GM18951 (cell line): Measurements from ENCODE around the gene DISP3.

Experiments used
- POLR2A ChIP-seq: IDR thresholded peaks from 4 replicates; pipeline ENCODE4 v1.6.1; 2011; ENCODE audit warnings: mild to moderate bottlenecking; ENCODE audit not compliant: insufficient read length, insufficient read depth; ENCODE audit errors: extremely low read depth
- in situ Hi-C: fragments of 300-500 bp; cut with MboI; formaldehyde crosslinking; loops from one replicate; pipeline ENCODE4 v1.12.0; 2022; ENCODE audit warnings: low sequenced_read_pairs, mixed read lengths, inconsistent platforms; ENCODE audit not compliant: unreplicated experiment

The DISP3 gene

GRCh38 chr1:11444907-11445306, 34.0 kb upstream of the DISP3 start:
- no peak for TF ChIP-seq POLR2A
- in situ Hi-C loops = no loop called here

DNA sequence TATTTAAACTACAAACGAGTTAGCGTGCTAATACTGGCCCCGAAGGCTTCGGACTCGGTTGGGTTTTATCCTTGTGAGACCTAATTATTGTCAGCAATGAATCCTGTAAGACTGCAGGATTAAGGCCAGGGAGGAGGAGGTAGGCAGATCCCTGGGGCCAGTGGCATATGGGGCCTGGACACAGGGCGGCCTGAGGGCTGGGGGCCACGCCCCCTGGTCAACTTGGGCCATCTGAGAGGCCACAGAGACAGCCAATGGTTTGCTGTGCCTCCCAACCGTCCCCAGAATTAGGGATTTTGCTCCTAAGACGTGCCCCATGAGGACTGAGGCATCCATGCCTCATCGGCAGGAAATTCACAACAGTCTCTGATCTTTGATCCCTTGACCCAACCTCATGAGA, 31.1 kb upstream of the DISP3 start:
- in situ Hi-C loops = no loop called here
- TF ChIP-seq POLR2A = no peak

- TF ChIP-seq POLR2A = no peak
- in situ Hi-C loops = no loop called here
These were observed 30.4 kb upstream of the DISP3 start for GRCh38 chr1:11448373-11449099.

GRCh38 chr1:11449100-11449403, 29.9 kb upstream of the DISP3 start:
- in situ Hi-C loops = no loop called here
- TF ChIP-seq POLR2A = no peak

DNA sequence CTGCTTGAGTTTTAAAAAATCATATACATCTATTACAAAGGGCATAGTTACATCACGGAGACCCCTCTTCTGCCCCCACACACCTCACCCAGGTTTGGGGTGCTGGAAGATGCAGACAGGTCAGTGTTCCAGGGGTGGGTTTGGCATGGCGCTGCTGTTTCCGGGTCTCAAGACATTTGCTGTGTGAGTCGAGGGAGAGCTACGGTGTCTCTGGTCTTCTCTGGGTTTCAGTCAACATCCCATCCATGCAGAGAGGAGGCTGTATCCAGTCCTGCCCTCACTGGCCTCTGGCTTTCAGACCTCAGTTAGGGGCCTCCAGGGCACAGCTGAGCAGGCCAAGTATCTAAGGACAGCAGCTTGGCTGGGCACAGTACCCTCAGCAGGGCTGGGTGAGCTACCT, 28.6 kb upstream of the DISP3 start:
- in situ Hi-C loops = no loop called here
- TF ChIP-seq POLR2A = no peak

DNA sequence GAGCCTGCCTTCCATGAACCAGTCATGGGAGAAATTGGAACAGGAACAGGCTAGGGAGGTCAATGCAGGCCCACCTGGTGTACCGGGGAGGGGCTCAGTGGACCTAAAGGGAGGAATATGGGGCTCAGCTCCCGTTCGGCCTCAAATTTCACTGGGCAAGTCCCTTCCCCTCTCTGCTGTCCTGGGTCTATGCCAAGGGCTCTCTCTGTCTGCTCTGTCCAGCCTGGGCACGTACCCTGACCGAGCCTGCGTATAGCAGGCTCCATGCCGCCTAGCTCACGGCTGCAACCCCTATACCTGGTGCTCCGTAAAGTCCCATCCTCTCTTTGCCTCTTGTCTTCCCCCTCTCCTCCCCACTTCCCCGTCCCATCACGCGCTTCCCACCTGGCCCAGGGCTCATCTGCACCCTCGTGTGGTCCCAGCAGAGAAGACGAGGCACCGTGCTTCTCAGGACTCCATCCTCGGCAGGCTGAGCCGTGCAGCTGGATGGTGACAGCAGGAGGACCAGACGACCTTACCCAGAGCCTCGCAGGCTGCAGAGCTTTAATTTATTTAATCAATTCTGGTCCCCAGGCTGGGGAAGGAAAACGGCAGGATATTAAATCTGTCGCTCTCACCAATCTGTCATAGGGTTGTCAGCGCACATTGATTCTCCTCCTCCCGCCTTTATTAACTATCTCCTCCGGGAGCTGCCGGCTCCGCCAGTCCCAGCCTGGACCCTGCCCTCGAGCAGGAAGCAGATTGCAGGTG, 25.0 kb upstream of the DISP3 start:
- in situ Hi-C loops = no loop called here
- no peak for TF ChIP-seq POLR2A

- TF ChIP-seq POLR2A = no peak
- in situ Hi-C loops = loop anchor here (5.0 kb wide), 1 partner anchor 134 kb away; no protein-coding TSS in a partner anchor
These were observed 22.9 kb upstream of the DISP3 start for GRCh38 chr1:11455967-11456570.

GRCh38 chr1:11456965-11457364, 22.0 kb upstream of the DISP3 start:
- in situ Hi-C loops = loop anchor here (5.0 kb wide), 1 partner anchor 135 kb away; no protein-coding TSS in a partner anchor

GRCh38 chr1:11458811-11459275, 20.1 kb upstream of the DISP3 start:
- TF ChIP-seq POLR2A = no peak
- in situ Hi-C loops = loop anchor here (5.0 kb wide), 1 partner anchor 137 kb away; no protein-coding TSS in a partner anchor

More at GRCh38 chr1:11456965-11457364, 22.0 kb upstream of the DISP3 start:
- TF ChIP-seq POLR2A = no peak

DNA sequence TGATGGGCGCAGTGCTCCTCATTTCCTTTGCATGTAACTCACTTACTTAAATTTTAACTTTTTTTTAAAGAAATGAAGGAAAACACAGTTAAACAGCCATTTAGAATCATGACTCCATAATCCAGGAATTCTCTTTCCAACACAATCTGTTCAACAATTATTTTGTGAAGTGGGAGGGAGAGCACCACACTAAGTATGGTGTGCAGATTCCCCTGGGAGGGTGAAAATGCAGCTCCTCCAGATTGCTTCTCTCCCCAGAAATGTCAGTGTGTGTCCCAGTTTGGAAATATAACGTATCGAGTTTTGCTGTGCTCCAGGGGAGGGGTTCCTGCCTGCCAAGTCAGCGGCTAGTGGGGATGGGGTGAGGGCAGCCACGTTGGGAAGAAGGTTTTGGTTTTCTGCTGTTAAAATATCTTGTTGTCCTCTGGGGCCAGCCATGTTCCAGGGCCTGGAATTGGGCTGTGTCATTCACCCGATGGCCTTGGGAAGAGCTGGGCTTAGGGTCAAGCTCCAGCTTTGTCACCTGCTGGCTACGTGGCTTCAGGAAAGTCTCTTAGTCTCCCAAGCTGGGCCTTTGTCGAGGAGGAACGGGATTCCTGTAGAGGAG, 17.3 kb upstream of the DISP3 start:
- TF ChIP-seq POLR2A = no peak
- in situ Hi-C loops = no loop called here

DNA sequence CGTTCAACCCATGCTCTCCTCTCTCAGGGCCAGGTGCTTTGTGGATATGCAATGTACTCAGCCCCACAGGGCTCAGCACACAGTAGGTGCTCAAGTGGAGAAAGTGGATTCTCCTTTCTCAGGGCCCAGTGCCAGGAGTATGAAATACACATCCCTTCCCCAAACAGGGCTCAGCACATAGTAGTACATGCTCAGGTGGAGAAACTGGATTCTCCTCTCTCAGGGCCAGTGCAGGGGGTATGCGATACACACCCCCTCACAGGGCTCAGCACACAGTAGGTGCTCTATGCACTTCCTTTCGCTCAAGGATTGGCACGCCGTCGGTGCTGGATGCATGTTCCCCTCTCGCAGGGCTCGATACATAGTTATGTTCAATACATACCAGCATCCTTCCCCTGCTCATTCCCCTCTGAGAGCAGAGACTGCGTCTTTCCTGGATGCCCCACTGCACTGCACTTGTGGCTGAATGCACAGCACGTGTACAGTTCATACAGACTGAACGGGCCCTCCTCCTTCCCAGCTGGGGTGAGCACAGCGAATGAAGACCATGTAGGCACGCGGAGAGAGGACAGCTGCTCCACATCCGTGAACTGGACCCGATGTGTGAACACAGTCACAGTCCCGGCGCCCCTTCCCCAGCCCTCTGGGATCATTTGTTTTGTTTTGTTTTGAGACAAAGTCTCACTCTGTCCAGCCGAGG, 16.6 kb upstream of the DISP3 start:
- in situ Hi-C loops = no loop called here
- no peak for TF ChIP-seq POLR2A

- no peak for TF ChIP-seq POLR2A
- in situ Hi-C loops = no loop called here
These were observed 15.8 kb upstream of the DISP3 start for GRCh38 chr1:11463177-11463576.

DNA sequence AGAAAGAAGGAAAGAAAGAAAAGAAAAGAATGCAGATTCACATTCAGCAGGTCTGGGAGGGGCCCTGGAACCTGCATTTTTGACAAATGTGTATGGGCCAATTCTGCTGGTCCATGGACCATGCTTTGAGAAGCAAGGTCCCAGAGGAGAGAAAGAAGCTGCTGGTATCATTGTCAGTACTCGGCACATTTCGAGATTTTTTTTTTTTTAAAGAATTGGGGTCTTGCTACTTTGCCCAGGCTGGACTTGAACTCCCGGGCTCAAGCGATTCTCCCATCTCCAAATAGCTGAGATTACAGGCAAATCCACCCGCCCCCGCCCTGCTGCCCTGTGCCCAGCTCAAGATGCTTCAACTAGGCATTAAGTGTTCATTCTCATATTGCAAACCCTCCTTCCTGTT, 13.6 kb upstream of the DISP3 start:
- in situ Hi-C loops = no loop called here
- no peak for TF ChIP-seq POLR2A

- in situ Hi-C loops = no loop called here
- no peak for TF ChIP-seq POLR2A
These were observed 12.5 kb upstream of the DISP3 start for GRCh38 chr1:11466416-11466815.
